A549 (cell line): ENCODE data around the gene FSTL3. TPM values are rescaled to one million over a fixed set of nuclear protein-coding genes. Genes with fewer than 3 reads are reported as not detected.

Source experiments
- ATAC-seq, 2 experiments: fragments of 200-7000 bp in 1 of 2; fragments of >200 bp in 1 of 2; cut with Nextera tagmentation in 1 of 2; cut with Tn5 transposase in 1 of 2; 3 replicates each; pipeline versions ENCODE4 v1.8.0 to v1.9.1; 2018 to 2020; ENCODE audit warnings: mild to moderate bottlenecking in 1 of 2, moderate library complexity in 1 of 2
- CTCF ChIA-PET: fragments of 300-600 bp; sonication (Branson Sonifier 250); formaldehyde crosslinking; extraction: SDS; loops from one replicate; lab custom pipeline; 2021; ENCODE audit warnings: antibody characterized with exemption, inconsistent platforms; lab: Yijun Ruan, JAX
- POLR2A ChIA-PET: fragments of 350-600 bp; formaldehyde crosslinking; extraction: SDS; loops from one replicate; lab custom pipeline; 2021; ENCODE audit warnings: antibody characterized with exemption, inconsistent platforms; lab: Yijun Ruan, JAX
- DNase-seq, 2 experiments: peaks; one replicate each; pipeline versions ENCODE4 v3.0.0 to v3.0.0-alpha.2; 2011 to 2016; ENCODE audit warnings: low read depth in 1 of 2, low spot score in 1 of 2
- FAIRE-seq: peaks from 2 replicates; lab custom pipeline; 2011; peaks lifted over from hg19 to GRCh38; lab: Jason Lieb, UNC
- H3K27ac ChIP-seq, 2 experiments: fragments of >200 bp; sonication (Bioruptor Twin); formaldehyde crosslinking; 3 replicates each; pipeline ENCODE4 v1.5.1; 2016 to 2017
- H3K4me1 ChIP-seq: fragments of >200 bp; sonication (Bioruptor Twin); formaldehyde crosslinking; 3 replicates; pipeline ENCODE4 v1.6.1; 2016
- H3K4me2 ChIP-seq: fragments of >200 bp; sonication (Bioruptor Twin); formaldehyde crosslinking; 3 replicates; pipeline ENCODE4 v1.6.1; 2016
- H3K4me3 ChIP-seq: fragments of >200 bp; sonication (Bioruptor Twin); formaldehyde crosslinking; 3 replicates; pipeline ENCODE4 v1.5.1; 2016
- H3K9me3 ChIP-seq: fragments of >200 bp; sonication (Bioruptor Twin); formaldehyde crosslinking; 3 replicates; pipeline ENCODE4 v1.6.1; 2016
- BHLHE40 ChIP-seq: IDR thresholded peaks from 2 replicates; pipeline ENCODE4 v1.6.1; 2012; ENCODE audit warnings: low read depth, low read length, inconsistent platforms
- CBX8 ChIP-seq: fragments of 200-600 bp; sonication (generic); IDR thresholded peaks from 2 replicates; pipeline ENCODE4 v1.6.1; 2016
- CHD2 ChIP-seq: fragments of 150-350 bp; IDR thresholded peaks from 2 replicates; pipeline ENCODE4 v1.6.1; 2014; ENCODE audit warnings: low read length; ENCODE audit not compliant: partially characterized antibody
- CHD4 ChIP-seq: fragments of 200-600 bp; sonication (generic); IDR thresholded peaks from 2 replicates; pipeline ENCODE4 v1.6.1; 2016; ENCODE audit warnings: antibody characterized with exemption, mild to moderate bottlenecking, borderline replicate concordance
- CTCF ChIP-seq: fragments of >200 bp; sonication (Bioruptor Twin); formaldehyde crosslinking; IDR thresholded peaks from 3 replicates; pipeline ENCODE4 v1.5.1; 2016
- ESRRA ChIP-seq: fragments of 150-350 bp; IDR thresholded peaks from 2 replicates; pipeline ENCODE4 v1.6.1; 2014; ENCODE audit warnings: mild to moderate bottlenecking, low read length, borderline replicate concordance
- FOSB ChIP-seq: fragments of 250-450 bp; sonication (Bioruptor Pico); IDR thresholded peaks from 2 replicates; pipeline ENCODE4 v1.5.0; 2020; ENCODE audit warnings: mild to moderate bottlenecking, moderate library complexity
- HDAC2 ChIP-seq: fragments of 200-600 bp; sonication (generic); IDR thresholded peaks from 2 replicates; pipeline ENCODE4 v1.6.1; 2016
- JUNB ChIP-seq: fragments of >200 bp; sonication (Bioruptor Twin); formaldehyde crosslinking; IDR thresholded peaks from 2 replicates; pipeline ENCODE4 v1.6.1; 2016
- KDM1A ChIP-seq: fragments of 200-600 bp; sonication (generic); IDR thresholded peaks from 2 replicates; pipeline ENCODE4 v1.6.1; 2016; ENCODE audit warnings: low read depth, mild to moderate bottlenecking
- MAFK ChIP-seq: fragments of 450-650 bp; IDR thresholded peaks from 2 replicates; pipeline ENCODE4 v1.6.1; 2014; ENCODE audit not compliant: partially characterized antibody
- PHF8 ChIP-seq: fragments of 200-600 bp; sonication (generic); IDR thresholded peaks from 2 replicates; pipeline ENCODE4 v1.6.1; 2016; ENCODE audit warnings: low read depth, mild to moderate bottlenecking, antibody characterized with exemption, moderate library complexity, borderline replicate concordance
- RFX5 ChIP-seq: fragments of 450-650 bp; IDR thresholded peaks from 2 replicates; pipeline ENCODE4 v1.7.1; 2014; ENCODE audit warnings: antibody characterized with exemption, mild to moderate bottlenecking, moderate library complexity
- RNF2 ChIP-seq: fragments of 200-600 bp; sonication (generic); IDR thresholded peaks from 2 replicates; pipeline ENCODE4 v1.6.1; 2016; ENCODE audit warnings: low read depth, mild to moderate bottlenecking, antibody characterized with exemption, moderate library complexity, borderline replicate concordance
- SREBF2 ChIP-seq: fragments of 450-650 bp; IDR thresholded peaks from 2 replicates; pipeline ENCODE4 v1.6.1; 2014; ENCODE audit warnings: mild to moderate bottlenecking, moderate library complexity
- TFCP2L1 ChIP-seq: fragments of 250-450 bp; sonication (Bioruptor Pico); IDR thresholded peaks from 2 replicates; pipeline ENCODE4 v1.5.0; 2021; ENCODE audit warnings: mild to moderate bottlenecking
- ZFP36 ChIP-seq: fragments of 450-650 bp; IDR thresholded peaks from 2 replicates; pipeline ENCODE4 v1.6.1; 2014; ENCODE audit warnings: borderline replicate concordance; ENCODE audit not compliant: partially characterized antibody
- ZNF302 ChIP-seq: fragments of 250-450 bp; sonication (Bioruptor Pico); IDR thresholded peaks from 2 replicates; pipeline ENCODE4 v1.9.0; 2021; ENCODE audit warnings: inconsistent platforms, mild to moderate bottlenecking, moderate library complexity
- WGBS: methylation state at CpG from one replicate; pipeline ENCODE4 v1.1.6; 2017; ENCODE audit errors: missing lambda C conversion rate; 5-methylcytosine and 5-hydroxymethylcytosine counted together
- polyA plus RNA-seq, 4 experiments: library from polyadenylated mRNA; depleted of rRNA in 3 of 4; stranded (reverse); fragments of >200 nt; fragmentation: RNase III in 1 of 4; extraction: RNeasy Plus Mini Kit Qiagen cat#74134 plus additional on column Dnase treatment in 1 of 4; gene quantifications; 2 replicates in 3 of 4; 3 replicates in 1 of 4; pipeline ENCODE4 v1.2.3, GENCODE V29; 2011 to 2017
- TF ChIP-seq, protein P1 (sequence below): fragments of 450-650 bp; IDR thresholded peaks from 2 replicates; pipeline ENCODE4 v1.6.1; 2014; ENCODE audit warnings: antibody characterized with exemption
- TF ChIP-seq, protein P2 (sequence below): fragments of 250-450 bp; sonication (Bioruptor Pico); IDR thresholded peaks from 2 replicates; pipeline ENCODE4 v1.5.0; 2020; ENCODE audit warnings: low read depth, mild to moderate bottlenecking, moderate library complexity
- TF ChIP-seq, protein P3 (sequence below): IDR thresholded peaks from 2 replicates; pipeline ENCODE4 v1.6.1; 2012

FSTL3 gene
- polyA plus RNA-seq, 2 of the 4 experiments (the other 2 are of a cell fraction): 58.1 to 131 TPM

DNA sequence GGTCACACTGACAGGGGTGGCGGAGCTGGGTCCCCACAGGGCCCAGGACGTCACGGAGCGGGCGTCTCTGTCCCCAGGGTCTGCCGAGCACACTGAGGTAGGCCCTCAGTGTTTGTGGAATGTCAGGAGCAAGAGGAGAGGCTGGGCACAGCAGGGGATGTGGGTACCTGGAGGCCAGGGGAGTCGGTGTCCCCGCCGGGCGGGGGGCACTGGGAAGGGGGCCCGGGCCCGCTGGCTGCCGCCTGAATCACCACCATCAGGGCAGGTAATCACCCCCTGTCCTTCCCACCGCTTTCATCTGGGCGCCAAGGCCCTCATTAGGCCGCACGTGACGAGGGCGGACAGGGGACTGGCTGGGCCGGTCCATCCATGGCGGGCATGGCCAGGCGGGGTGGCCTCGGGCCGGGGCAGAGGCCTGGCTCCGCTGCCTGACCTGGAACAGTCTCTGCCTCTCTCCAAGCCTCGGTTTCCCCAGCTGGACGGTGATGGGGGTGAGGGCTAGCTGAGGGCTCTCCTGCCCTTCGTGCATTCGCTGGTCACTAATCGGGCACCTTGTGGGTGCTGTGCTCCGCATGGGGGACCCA lies 35.5 kb upstream of the FSTL3 start (continued):
- TF ChIP-seq, protein P1, sequence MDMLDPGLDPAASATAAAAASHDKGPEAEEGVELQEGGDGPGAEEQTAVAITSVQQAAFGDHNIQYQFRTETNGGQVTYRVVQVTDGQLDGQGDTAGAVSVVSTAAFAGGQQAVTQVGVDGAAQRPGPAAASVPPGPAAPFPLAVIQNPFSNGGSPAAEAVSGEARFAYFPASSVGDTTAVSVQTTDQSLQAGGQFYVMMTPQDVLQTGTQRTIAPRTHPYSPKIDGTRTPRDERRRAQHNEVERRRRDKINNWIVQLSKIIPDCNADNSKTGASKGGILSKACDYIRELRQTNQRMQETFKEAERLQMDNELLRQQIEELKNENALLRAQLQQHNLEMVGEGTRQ: no peak
- TF ChIP-seq RNF2: no peak
- no peak for TF ChIP-seq ESRRA
- TF ChIP-seq TFCP2L1 (CRISPR knock-in tag): no peak
- TF ChIP-seq BHLHE40: no peak
- no peak for TF ChIP-seq CBX8
- no peak for TF ChIP-seq FOSB (CRISPR knock-in tag)

DNA sequence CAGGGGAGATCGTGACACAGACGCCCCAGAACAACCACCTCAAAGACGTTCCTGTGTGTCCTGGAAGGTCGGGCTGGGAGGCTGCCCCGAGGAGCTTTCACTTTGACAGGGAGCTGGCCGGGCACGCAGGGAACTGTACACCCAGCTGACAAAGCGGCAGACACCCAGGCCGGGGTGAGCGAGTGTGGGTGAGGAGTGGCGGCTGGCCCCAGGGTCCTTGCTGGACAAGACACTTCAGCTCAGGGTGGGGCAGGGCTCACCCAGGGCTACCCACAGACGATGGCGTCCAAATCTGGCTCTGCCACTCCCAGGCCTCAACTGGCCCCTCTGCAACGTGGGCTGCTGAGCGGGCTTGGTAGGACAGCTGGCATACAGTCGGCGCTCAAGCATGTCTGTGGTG lies 34.5 kb upstream of the FSTL3 start:
- CTCF ChIA-PET: interaction anchor here (1.0 to 1.7 kb wide), 3 partner anchors 34 to 215 kb away, joined by 3 read pairs; partner anchors contain the start of gene FSTL3
- DNase-seq: no peak
- ATAC-seq: no peak
- TF ChIP-seq HDAC2 (no peak), CHD4 (no peak), ZFP36 (no peak), BHLHE40 (no peak), KDM1A (no peak), PHF8 (no peak), MAFK (no peak), ESRRA (no peak), SREBF2 (no peak), CHD2 (no peak), ZNF302 (CRISPR knock-in tag) (no peak), RFX5 (no peak), CTCF (no peak), JUNB (no peak)
- TF ChIP-seq, protein P2, sequence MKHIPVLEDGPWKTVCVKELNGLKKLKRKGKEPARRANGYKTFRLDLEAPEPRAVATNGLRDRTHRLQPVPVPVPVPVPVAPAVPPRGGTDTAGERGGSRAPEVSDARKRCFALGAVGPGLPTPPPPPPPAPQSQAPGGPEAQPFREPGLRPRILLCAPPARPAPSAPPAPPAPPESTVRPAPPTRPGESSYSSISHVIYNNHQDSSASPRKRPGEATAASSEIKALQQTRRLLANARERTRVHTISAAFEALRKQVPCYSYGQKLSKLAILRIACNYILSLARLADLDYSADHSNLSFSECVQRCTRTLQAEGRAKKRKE (CRISPR knock-in tag): no peak
- TF ChIP-seq, protein P3, sequence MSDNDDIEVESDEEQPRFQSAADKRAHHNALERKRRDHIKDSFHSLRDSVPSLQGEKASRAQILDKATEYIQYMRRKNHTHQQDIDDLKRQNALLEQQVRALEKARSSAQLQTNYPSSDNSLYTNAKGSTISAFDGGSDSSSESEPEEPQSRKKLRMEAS: no peak
- TF ChIP-seq, protein P1: no peak
- POLR2A ChIA-PET: no interaction called here
- H3K4me3 ChIP-seq: no peak overlapping the region
- H3K27ac ChIP-seq: no peak overlapping the region
- H3K9me3 ChIP-seq: no peaks in the 10 kb centered on the region
- 83% methylated on average over 9 of the region's 17 CpGs for WGBS
- H3K4me2 ChIP-seq: no peak overlapping the region
- H3K4me1 ChIP-seq: peaks cover 6% of the 10 kb centered on the region; the same call in 2 of the 3 replicates
- FAIRE-seq: no peak
